A673 (cell line): Measurements from ENCODE around the gene PRXL2A. TPM values are rescaled to one million over a fixed set of nuclear protein-coding genes. Genes with fewer than 3 reads are reported as not detected.

Source experiments
- BruUV-seq: library from RNA; stranded (reverse); fragments of 400-500 nt; replicated peaks from 2 replicates; lab custom pipeline; 2021; lab: Mats Ljungman, UMichigan
- CTCF ChIA-PET: fragments of 300-600 bp; sonication (Branson Sonifier 250); formaldehyde crosslinking; loops from one replicate; lab custom pipeline; 2022; ENCODE audit warnings: antibody characterized with exemption; lab: Charles Lee
- POLR2A ChIA-PET: fragments of 300-600 bp; sonication (Branson Sonifier 250); formaldehyde crosslinking; loops from one replicate; lab custom pipeline; 2022; ENCODE audit warnings: antibody characterized with exemption; ENCODE audit not compliant: low non-redundant PET; lab: Charles Lee
- DNase-seq: peaks from one replicate; pipeline ENCODE4 v3.0.0-alpha.2; 2015; ENCODE audit warnings: low spot score
- H3K27ac ChIP-seq: fragments of 200-600 bp; sonication (generic); 2 replicates; pipeline ENCODE4 v1.5.1; 2016; ENCODE audit warnings: mixed run types, low read depth, mild to moderate bottlenecking, mixed read lengths, antibody characterized with exemption, low read length; ENCODE audit not compliant: poor library complexity, severe bottlenecking
- H3K27me3 ChIP-seq: fragments of 200-600 bp; sonication (generic); replicated peaks from 2 replicates; pipeline ENCODE4 v1.6.1; 2017; ENCODE audit warnings: mixed run types, low read depth, mild to moderate bottlenecking, mixed read lengths, antibody characterized with exemption, low read length; ENCODE audit not compliant: insufficient read depth, poor library complexity
- H3K36me3 ChIP-seq: fragments of 200-600 bp; sonication (generic); 2 replicates; pipeline ENCODE4 v1.6.1; 2016; ENCODE audit warnings: mixed run types, mild to moderate bottlenecking, mixed read lengths, antibody characterized with exemption, low read length; ENCODE audit not compliant: insufficient read depth, poor library complexity, severe bottlenecking
- H3K4me1 ChIP-seq: fragments of 200-600 bp; sonication (generic); 2 replicates; pipeline ENCODE4 v1.6.1; 2017; ENCODE audit warnings: mixed run types, mild to moderate bottlenecking, mixed read lengths, antibody characterized with exemption, low read length; ENCODE audit not compliant: insufficient read depth, poor library complexity, severe bottlenecking
- H3K4me3 ChIP-seq: fragments of 200-600 bp; sonication (generic); 2 replicates; pipeline ENCODE4 v1.5.1; 2016; ENCODE audit warnings: low read depth, mixed run types, mild to moderate bottlenecking, mixed read lengths, low read length; ENCODE audit not compliant: poor library complexity, severe bottlenecking
- H3K9me3 ChIP-seq: fragments of 200-600 bp; sonication (generic); 2 replicates; pipeline ENCODE4 v1.6.1; 2016; ENCODE audit warnings: mixed run types, low read depth, mild to moderate bottlenecking, mixed read lengths, antibody characterized with exemption, low read length; ENCODE audit not compliant: poor library complexity, severe bottlenecking
- EZH2 ChIP-seq: fragments of 200-600 bp; sonication (generic); IDR thresholded peaks from 2 replicates; pipeline ENCODE4 v1.6.1; 2017; ENCODE audit warnings: borderline replicate concordance, low read depth, mild to moderate bottlenecking, mixed read lengths, antibody characterized with exemption, low read length; ENCODE audit not compliant: poor library complexity, severe bottlenecking
- intact Hi-C: fragments of 100-400 bp; cut with micrococcal nuclease; formaldehyde crosslinking; loops from one replicate; pipeline ENCODE4 v1.10.0; 2022; ENCODE audit not compliant: unreplicated experiment
- total RNA-seq: library from RNA; stranded (reverse); gene quantifications from 2 replicates; pipeline ENCODE4 v1.2.3, GENCODE V29; 2021
- TF ChIP-seq, protein P1 (sequence below): fragments of 300-800, 200-600 bp; sonication (generic); conservative IDR thresholded peaks from 2 replicates; pipeline ENCODE4 v1.5.1; 2017; ENCODE audit warnings: low read depth, mild to moderate bottlenecking, antibody characterized with exemption, low read length, moderate library complexity, mixed read lengths

PRXL2A gene
- total RNA-seq, 1 experiment from 2014 or later = 100 TPM

DNA sequence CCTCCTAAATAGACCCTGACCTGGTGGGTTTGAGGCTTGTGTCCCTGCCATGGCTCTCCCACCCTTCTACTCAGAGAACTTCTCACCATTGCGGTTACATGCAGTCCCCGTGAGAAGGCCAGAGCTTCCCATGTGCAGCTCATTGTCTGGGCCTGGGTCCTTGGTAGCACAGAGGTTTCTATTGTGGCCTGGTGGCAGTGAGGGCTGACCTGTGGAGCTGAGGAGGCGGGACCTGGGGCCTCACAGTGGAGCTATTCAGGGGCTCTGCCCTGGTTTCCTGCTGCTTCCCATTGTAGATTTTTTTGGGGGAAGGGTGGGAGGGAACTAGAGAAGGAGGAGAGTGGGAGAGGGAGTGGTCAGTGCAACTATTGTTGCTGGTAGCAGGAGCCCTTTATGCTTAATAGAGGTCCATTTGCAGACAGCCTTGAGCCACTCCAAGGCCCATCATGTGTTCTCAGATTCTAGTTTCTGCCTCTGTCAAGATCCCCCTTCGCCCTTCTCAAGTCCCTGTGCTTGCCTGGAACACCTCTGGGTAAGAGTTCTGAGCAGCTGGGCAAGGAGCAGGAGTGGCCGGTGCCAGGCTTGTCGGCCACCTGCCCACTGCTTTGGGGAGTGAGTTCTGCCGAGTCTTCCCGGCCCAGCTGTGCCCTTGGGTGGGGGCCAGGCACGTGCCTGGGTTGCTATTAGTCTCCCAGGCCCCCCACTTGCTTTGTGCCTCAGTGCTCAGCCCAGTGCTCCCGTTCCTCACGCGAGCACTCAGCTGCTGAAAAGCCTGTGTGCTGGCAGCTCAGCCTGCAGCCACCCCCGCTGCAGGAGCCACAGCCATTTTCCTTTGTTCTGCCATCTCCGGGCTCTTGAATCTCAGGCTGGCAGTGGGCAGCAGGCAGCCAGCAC is 56.5 kb downstream of the PRXL2A start:
- no peak overlapping the region for H3K4me3 ChIP-seq
- H3K9me3 ChIP-seq = no peaks in the 10 kb centered on the region
- H3K36me3 ChIP-seq = no peaks in the 10 kb centered on the region
- H3K27ac ChIP-seq = peak overlapping the region; percentile 89
- POLR2A ChIA-PET = no interaction called here
- H3K27me3 ChIP-seq = no peaks in the 10 kb centered on the region
- intact Hi-C loops = loop anchor here (5.0 kb wide), 1 partner anchor 42 kb away; no protein-coding TSS in a partner anchor
- peak; percentile 40 for DNase-seq
- CTCF ChIA-PET = interaction anchor here (0.7 to 2.4 kb wide), 2 partner anchors 41 kb away, joined by 3 to 12 read pairs; no protein-coding TSS in a partner anchor
- no TSS peak for BruUV-seq
- TF ChIP-seq EZH2 = no peak
- TF ChIP-seq, protein P1, sequence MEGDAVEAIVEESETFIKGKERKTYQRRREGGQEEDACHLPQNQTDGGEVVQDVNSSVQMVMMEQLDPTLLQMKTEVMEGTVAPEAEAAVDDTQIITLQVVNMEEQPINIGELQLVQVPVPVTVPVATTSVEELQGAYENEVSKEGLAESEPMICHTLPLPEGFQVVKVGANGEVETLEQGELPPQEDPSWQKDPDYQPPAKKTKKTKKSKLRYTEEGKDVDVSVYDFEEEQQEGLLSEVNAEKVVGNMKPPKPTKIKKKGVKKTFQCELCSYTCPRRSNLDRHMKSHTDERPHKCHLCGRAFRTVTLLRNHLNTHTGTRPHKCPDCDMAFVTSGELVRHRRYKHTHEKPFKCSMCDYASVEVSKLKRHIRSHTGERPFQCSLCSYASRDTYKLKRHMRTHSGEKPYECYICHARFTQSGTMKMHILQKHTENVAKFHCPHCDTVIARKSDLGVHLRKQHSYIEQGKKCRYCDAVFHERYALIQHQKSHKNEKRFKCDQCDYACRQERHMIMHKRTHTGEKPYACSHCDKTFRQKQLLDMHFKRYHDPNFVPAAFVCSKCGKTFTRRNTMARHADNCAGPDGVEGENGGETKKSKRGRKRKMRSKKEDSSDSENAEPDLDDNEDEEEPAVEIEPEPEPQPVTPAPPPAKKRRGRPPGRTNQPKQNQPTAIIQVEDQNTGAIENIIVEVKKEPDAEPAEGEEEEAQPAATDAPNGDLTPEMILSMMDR = no peak
- peaks cover 84% of the 10 kb centered on the region for H3K4me1 ChIP-seq

DNA sequence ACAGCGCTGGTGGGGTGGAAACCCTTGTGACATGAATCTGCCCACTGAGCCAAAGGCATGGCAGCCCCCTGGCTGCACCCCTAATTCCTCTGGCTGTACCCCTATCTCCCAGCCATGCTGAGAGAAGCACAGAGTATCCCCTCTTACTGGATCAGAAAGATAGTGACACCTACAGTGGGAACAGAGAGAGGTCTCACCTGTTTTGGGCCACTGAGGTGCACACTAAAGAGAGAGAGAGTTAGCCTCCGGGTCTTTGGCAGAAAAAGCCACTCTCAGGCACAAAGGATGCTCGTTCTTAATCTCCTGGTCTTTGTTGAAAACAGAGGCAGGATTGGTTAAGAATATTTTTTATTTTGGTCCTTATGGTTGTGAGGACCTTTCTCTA is 57.1 kb downstream of the PRXL2A start:
- Histone ChIP-seq H3K27ac (peak overlapping the region; percentile 89), H3K9me3 (no peaks in the 10 kb centered on the region), H3K27me3 (no peaks in the 10 kb centered on the region), H3K4me3 (no peak overlapping the region), H3K4me1 (peaks cover 80% of the 10 kb centered on the region), H3K36me3 (no peaks in the 10 kb centered on the region)
- no peak for DNase-seq
- intact Hi-C loops = no loop called here
- ChIA-PET POLR2A (no interaction called here), CTCF (no interaction called here)
- TF ChIP-seq, protein P1 = no peak
- TF ChIP-seq EZH2 = no peak
- no TSS peak for BruUV-seq

DNA sequence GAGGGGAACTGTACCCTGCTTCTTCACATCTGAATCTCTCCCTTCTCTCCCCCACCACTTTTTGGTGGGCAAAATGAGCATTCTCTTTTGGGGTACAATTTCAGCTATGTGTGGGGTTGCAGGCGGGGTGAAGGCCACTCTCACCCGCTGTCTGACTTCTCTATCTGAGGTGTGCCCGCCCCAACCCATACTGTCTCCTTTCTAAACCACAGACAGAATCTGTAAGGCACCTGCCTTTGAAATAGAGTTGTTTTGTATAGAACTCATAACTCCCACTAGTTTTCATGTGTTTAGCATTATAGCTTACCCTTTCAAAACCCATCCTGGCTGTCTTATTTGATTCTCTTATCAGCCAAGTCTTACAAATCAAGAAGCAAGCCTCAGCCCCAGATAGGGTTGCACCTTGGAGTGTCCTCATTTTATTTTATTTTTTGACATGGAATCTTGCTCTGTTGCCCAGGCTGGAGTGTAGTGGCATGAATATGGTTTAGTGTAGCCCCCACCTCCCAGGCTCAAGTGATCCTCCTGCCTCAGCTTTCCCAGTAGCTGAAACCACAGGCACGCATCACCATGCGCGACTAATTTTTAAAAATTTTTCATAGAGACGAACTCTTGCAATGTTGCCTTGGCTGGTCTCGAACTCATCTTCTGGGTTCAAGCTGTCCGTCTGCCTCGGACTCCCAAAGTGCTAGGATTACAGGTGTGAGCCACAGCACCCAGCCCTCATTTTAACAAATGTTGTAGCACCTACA is 57.7 kb downstream of the PRXL2A start:
- no peaks in the 10 kb centered on the region for H3K9me3 ChIP-seq
- no peak overlapping the region for H3K4me3 ChIP-seq
- DNase-seq = no peak
- H3K27me3 ChIP-seq = no peaks in the 10 kb centered on the region
- ChIA-PET POLR2A (no interaction called here), CTCF (no interaction called here)
- BruUV-seq = no TSS peak
- no peaks in the 10 kb centered on the region for H3K36me3 ChIP-seq
- H3K27ac ChIP-seq = peak overlapping the region; percentile 89
- TF ChIP-seq, protein P1 = no peak
- no peak for TF ChIP-seq EZH2
- H3K4me1 ChIP-seq = peaks cover 75% of the 10 kb centered on the region
- intact Hi-C loops = no loop called here
